Right lobe of liver (tissue), 4 donors: ENCODE data around the gene SEC22A.

ENCODE experiments used
- POLR2A ChIP-seq: fragments of 450-650 bp; IDR thresholded peaks from one replicate; pipeline ENCODE4 v1.6.1; 2017; ENCODE audit warnings: antibody characterized with exemption, mild to moderate bottlenecking
- TF ChIP-seq, protein P1 (sequence below), 4 donors: fragments of 200-600 bp in 3 of 4; fragments of 450-650 bp in 1 of 4; IDR thresholded peaks; one replicate each; pipeline versions ENCODE4 v1.5.1 to v1.8.0; 2016 to 2022; ENCODE audit warnings: antibody characterized with exemption in 4 of 4, mild to moderate bottlenecking in 2 of 4
- donor health status: DM: no; HTN: no; CAD: no.
- donor health status: DM: no; HTN: no; CAD: no.
- donor health status: DM: no; HTN: yes; CAD: no.

DNA sequence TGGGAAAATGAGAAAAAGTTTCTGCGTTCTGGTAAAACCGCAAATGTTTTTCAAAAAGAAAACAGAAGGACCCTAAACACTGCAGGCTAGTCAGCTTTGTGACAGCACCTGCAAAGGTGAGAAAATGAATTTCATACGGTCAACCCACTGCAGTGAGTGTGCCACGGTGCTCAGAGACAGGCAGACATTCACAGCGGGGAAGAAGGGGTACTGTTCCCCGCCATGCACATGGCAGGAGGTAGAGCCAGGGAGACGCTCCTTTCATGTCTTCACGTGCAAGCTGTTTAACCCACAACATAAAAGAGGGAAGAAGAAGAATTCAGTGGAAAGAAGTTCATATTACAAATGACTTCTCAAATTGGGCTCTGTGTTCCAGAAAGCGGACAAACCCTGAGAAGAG, 109.5 kb downstream of the SEC22A start:
- TF ChIP-seq, protein P1, sequence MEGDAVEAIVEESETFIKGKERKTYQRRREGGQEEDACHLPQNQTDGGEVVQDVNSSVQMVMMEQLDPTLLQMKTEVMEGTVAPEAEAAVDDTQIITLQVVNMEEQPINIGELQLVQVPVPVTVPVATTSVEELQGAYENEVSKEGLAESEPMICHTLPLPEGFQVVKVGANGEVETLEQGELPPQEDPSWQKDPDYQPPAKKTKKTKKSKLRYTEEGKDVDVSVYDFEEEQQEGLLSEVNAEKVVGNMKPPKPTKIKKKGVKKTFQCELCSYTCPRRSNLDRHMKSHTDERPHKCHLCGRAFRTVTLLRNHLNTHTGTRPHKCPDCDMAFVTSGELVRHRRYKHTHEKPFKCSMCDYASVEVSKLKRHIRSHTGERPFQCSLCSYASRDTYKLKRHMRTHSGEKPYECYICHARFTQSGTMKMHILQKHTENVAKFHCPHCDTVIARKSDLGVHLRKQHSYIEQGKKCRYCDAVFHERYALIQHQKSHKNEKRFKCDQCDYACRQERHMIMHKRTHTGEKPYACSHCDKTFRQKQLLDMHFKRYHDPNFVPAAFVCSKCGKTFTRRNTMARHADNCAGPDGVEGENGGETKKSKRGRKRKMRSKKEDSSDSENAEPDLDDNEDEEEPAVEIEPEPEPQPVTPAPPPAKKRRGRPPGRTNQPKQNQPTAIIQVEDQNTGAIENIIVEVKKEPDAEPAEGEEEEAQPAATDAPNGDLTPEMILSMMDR (IDR thresholded peaks at IDR 0.05): no peak
- no peak for TF ChIP-seq POLR2A
